Nephron (organoid): ENCODE results near the gene THRA.

Experiments
- H3K27ac Mint-ChIP-seq, 3 experiments: 2 replicates each; pipeline ENCODE4 v1.8.0; 2020; ENCODE audit warnings: mixed read lengths in 3 of 3, mild to moderate bottlenecking in 2 of 3, moderate library complexity in 1 of 3
- H3K27me3 Mint-ChIP-seq: 2 replicates; pipeline ENCODE4 v1.8.0; 2021; ENCODE audit warnings: low read depth, mild to moderate bottlenecking, moderate library complexity, mixed read lengths
- H3K36me3 Mint-ChIP-seq: 2 replicates; pipeline ENCODE4 v1.8.0; 2020; ENCODE audit warnings: low read depth, mixed read lengths
- H3K4me1 Mint-ChIP-seq: 2 replicates; pipeline ENCODE4 v1.8.0; 2020; ENCODE audit warnings: mixed read lengths
- H3K4me3 Mint-ChIP-seq, 3 experiments: 2 replicates each; pipeline ENCODE4 v1.8.0; 2020; ENCODE audit warnings: mild to moderate bottlenecking in 3 of 3, mixed read lengths in 3 of 3, moderate library complexity in 2 of 3
- H3K9me3 Mint-ChIP-seq: 2 replicates; pipeline ENCODE4 v1.8.0; 2020; ENCODE audit warnings: mixed read lengths
- TF ChIP-seq, protein P1 (sequence below), 3 experiments: fragments of 200-600 bp; sonication (generic); IDR thresholded peaks; one replicate each; pipeline ENCODE4 v1.5.0; 2021; ENCODE audit warnings: antibody characterized with exemption in 3 of 3; ENCODE audit not compliant: unreplicated experiment in 3 of 3

The THRA gene

DNA sequence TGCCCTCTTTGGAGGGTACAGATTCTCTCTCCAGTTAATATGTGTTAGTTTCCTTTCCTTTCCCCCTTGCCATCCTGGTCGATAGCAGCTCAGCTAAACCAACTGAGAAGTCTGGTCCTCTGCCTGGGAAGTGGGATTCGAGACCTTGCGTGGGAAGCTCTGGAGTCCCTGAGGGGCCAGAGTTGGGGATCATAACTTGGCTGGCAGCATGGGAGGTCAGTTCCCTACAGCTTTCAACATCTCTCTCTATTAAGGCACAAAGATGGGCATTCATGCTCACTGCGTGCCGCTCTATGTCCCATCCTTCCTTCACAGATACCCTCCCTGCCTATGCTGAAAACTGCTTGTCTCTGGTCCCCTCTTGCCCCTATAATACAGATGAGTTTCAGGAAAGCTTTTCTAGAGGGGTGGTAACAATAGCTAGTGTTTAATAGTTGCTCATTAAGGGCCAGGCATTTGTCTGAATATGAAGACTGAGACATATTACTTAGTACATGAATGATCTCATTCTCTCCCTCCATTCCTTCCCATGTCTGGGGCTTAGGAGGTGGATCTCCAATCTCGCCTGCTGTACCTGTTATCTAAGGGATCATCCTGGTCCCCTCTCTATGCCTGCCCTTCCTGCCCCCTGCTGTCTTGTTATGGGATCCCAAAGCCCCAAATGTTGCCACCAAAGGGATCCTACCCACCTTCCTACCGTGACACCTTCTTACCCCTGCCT is 10.8 kb downstream of the THRA start:
- Mint-ChIP-seq H3K4me3 (peak overlapping the region in 2 of 3 experiments; percentile 51 to 56), H3K4me1 (peaks cover 70% of the 10 kb centered on the region), H3K27ac (peak overlapping the region; percentile 70 to 92 (median 86)), H3K9me3 (no peaks in the 10 kb centered on the region), H3K36me3 (peaks cover 17% of the 10 kb centered on the region), H3K27me3 (no peaks in the 10 kb centered on the region)
- TF ChIP-seq, protein P1, sequence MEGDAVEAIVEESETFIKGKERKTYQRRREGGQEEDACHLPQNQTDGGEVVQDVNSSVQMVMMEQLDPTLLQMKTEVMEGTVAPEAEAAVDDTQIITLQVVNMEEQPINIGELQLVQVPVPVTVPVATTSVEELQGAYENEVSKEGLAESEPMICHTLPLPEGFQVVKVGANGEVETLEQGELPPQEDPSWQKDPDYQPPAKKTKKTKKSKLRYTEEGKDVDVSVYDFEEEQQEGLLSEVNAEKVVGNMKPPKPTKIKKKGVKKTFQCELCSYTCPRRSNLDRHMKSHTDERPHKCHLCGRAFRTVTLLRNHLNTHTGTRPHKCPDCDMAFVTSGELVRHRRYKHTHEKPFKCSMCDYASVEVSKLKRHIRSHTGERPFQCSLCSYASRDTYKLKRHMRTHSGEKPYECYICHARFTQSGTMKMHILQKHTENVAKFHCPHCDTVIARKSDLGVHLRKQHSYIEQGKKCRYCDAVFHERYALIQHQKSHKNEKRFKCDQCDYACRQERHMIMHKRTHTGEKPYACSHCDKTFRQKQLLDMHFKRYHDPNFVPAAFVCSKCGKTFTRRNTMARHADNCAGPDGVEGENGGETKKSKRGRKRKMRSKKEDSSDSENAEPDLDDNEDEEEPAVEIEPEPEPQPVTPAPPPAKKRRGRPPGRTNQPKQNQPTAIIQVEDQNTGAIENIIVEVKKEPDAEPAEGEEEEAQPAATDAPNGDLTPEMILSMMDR (IDR thresholded peaks at IDR 0.05; ENCODE audit: unreplicated experiment in 3 of 3): no peak

DNA sequence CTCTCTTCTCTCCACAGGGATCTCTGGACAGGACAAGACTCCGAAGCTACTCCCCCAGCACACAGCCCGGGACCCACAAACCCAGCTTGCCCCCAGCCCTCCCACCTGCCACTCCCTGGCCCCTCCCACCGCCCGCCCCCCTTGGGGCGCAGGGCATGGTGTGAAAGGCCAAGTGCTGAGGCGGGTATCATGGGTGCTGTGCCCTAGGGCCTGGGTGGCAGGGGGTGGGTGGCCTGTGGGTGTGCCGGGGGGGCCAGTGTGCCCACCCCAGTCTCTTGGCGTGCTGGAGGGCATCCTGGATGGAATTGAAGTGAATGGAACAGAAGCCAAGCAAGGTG is 11.4 kb downstream of the THRA start:
- H3K4me3 Mint-ChIP-seq: no peak overlapping the region
- TF ChIP-seq, protein P1 (IDR thresholded peaks at IDR 0.05; ENCODE audit: unreplicated experiment in 3 of 3): no peak
- peak overlapping the region; percentile 70 to 92 (median 86) for H3K27ac Mint-ChIP-seq
- peaks cover 20% of the 10 kb centered on the region for H3K36me3 Mint-ChIP-seq
- H3K9me3 Mint-ChIP-seq: no peaks in the 10 kb centered on the region
- H3K4me1 Mint-ChIP-seq: peaks cover 65% of the 10 kb centered on the region
- H3K27me3 Mint-ChIP-seq: no peaks in the 10 kb centered on the region

DNA sequence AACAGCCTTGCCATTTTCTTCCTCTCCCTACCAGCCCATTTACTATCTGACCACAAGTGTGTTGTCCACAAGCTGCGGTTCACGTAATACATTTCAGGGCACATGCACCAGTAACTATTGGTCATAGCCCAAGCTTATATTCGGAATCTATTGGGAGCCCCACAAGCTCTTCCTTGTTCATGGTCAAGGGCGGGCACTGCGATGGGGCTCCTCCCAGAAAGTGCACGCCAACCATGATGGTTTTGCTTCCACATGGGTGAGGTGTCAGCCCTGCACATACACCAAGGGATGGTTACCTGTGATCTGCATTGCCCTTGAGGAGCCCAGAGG is 12.1 kb downstream of the THRA start:
- Mint-ChIP-seq H3K36me3 (peaks cover 20% of the 10 kb centered on the region), H3K27ac (peak overlapping the region; percentile 42 to 90 (median 83)), H3K27me3 (no peaks in the 10 kb centered on the region), H3K4me1 (peaks cover 58% of the 10 kb centered on the region), H3K4me3 (peak overlapping the region in 1 of 3 experiments; percentile 50), H3K9me3 (no peaks in the 10 kb centered on the region)
- TF ChIP-seq, protein P1 (IDR thresholded peaks at IDR 0.05; ENCODE audit: unreplicated experiment in 3 of 3): no peak

DNA sequence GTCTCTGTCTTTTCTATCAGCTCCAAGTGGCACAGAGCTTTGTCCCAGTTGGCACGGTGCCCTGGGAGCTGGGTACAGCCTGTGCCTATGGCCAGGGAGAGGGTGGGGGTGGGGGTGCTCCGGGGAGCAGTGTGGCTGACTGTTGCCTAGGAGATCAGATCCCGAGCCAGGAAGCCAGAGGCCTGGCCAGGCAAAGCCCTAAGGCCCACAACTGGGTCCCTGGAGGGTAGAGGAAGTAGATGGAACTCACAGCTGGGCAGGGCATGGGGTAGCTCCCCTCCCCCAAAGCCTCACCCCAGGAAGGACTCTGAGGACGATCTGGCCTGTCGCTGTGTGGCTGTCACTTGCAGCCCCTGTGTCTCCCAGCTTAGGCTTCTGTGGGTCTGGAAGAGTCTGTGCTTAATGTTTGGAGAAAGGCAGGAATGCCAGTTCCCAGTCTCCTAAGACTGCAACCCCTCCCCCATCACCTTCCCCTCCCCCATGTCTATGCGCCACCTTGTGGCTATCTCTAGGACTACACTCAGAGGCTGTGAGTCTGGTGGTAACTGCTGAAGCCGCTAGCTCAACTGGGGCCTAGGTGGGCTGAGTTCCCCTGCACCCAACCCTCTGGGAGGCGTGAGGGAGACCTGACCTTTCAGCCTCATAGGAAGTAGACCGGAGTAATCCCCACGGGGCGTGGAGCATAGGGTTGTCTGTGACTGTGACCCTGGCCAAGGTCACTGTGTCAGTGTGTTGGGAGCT is 12.6 kb downstream of the THRA start:
- TF ChIP-seq, protein P1 (IDR thresholded peaks at IDR 0.05; ENCODE audit: unreplicated experiment in 3 of 3): peak; percentile 83 to 86 (median 84)
- Mint-ChIP-seq H3K27ac (peak overlapping the region; percentile 78 to 90 (median 87)), H3K4me1 (peaks cover 53% of the 10 kb centered on the region), H3K9me3 (no peaks in the 10 kb centered on the region), H3K27me3 (no peaks in the 10 kb centered on the region), H3K36me3 (peaks cover 20% of the 10 kb centered on the region), H3K4me3 (no peak overlapping the region)

DNA sequence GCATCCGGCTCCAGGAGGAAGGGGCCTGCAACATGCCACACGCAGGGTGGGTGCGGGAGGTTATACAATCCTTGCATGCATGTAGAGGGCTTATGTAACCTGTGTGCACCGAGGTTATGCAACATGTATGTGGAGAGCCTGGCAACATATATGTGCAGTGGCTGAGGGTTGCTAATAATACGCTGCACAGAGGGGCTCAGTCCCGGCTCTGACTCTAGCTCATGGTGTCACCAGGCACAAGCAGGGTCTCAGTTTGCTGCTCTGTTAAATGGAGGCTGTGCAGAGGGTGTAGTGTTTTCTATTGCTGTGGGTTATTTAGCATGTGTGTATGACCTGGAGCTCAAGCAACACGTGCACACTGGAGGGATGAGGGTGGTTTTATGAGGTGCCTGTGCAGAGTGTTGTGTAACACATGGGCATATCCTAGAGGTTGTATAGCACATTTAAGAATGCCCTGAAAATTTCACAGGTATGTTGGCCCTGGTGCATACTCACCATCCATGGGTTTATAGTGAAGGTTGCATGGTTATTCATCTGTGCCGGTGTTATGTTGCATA is 13.3 kb downstream of the THRA start:
- H3K27me3 Mint-ChIP-seq: no peaks in the 10 kb centered on the region
- no peak overlapping the region for H3K4me3 Mint-ChIP-seq
- peak overlapping the region; percentile 78 to 90 (median 87) for H3K27ac Mint-ChIP-seq
- no peaks in the 10 kb centered on the region for H3K9me3 Mint-ChIP-seq
- H3K36me3 Mint-ChIP-seq: peaks cover 20% of the 10 kb centered on the region
- TF ChIP-seq, protein P1 (IDR thresholded peaks at IDR 0.05; ENCODE audit: unreplicated experiment in 3 of 3): no peak
- peaks cover 49% of the 10 kb centered on the region for H3K4me1 Mint-ChIP-seq
